Heart left ventricle (tissue), 16 donors: Measurements from ENCODE around the gene PLA2G4B. TPM values are rescaled to one million over a fixed set of nuclear protein-coding genes. Genes with fewer than 3 reads are reported as not detected.
A peak's percentile ranks its signal among the peaks of the same experiment; 100 is the strongest.

Source experiments
- ATAC-seq, 4 donors: fragments of 200-7000 bp; cut with Tn5 transposase; one replicate each; pipeline ENCODE4 v1.9.1; 2020 to 2022; ENCODE audit warnings: moderate library complexity in 4 of 4, mild to moderate bottlenecking in 3 of 4, moderate number of reproducible peaks in 1 of 4
- DNase-seq, 5 donors: peaks; one replicate each; pipeline ENCODE4 v3.0.0-alpha.2; 2020
- H3K27ac ChIP-seq, 12 donors: fragments of 200-600 bp; sonication (generic) in 4 of 12; one replicate each; pipeline versions ENCODE4 v1.5.0 to v1.8.0; 2016 to 2022; ENCODE audit warnings: mild to moderate bottlenecking in 2 of 12
- H3K27me3 ChIP-seq, 9 donors: fragments of 200-600 bp; sonication (generic) in 2 of 9; one replicate each; pipeline versions ENCODE4 v1.5.1 to v1.8.0; 2016 to 2022; ENCODE audit warnings: mild to moderate bottlenecking in 3 of 9
- H3K36me3 ChIP-seq, 9 donors: fragments of 200-600 bp; sonication (generic) in 2 of 9; one replicate each; pipeline versions ENCODE4 v1.5.0 to v1.8.0; 2018 to 2022; ENCODE audit warnings: mild to moderate bottlenecking in 2 of 9
- H3K4me1 ChIP-seq, 12 donors: fragments of 200-600 bp; sonication (generic) in 4 of 12; one replicate each; pipeline versions ENCODE4 v1.5.0 to v1.8.0; 2016 to 2022; ENCODE audit warnings: mild to moderate bottlenecking in 3 of 12
- H3K4me3 ChIP-seq, 12 donors: fragments of 200-600 bp; sonication (generic) in 4 of 12; one replicate each; pipeline versions ENCODE4 v1.5.0 to v1.8.0; 2017 to 2022; ENCODE audit warnings: mild to moderate bottlenecking in 9 of 12, moderate library complexity in 4 of 12
- H3K9me3 ChIP-seq, 12 donors: fragments of 200-600 bp; sonication (generic) in 4 of 12; one replicate each; pipeline versions ENCODE4 v1.5.0 to v1.8.0; 2016 to 2022; ENCODE audit warnings: mild to moderate bottlenecking in 1 of 12
- POLR2A ChIP-seq, 2 donors: fragments of 450-650 bp; IDR thresholded peaks; one replicate each; pipeline ENCODE4 v1.6.1; 2017; ENCODE audit warnings: antibody characterized with exemption in 2 of 2, mild to moderate bottlenecking in 2 of 2, moderate library complexity in 2 of 2
- WGBS, 4 donors: extraction: QIAGEN DNeasy Blood & Tissue Kit in 2 of 4; methylation state at CpG; one replicate each; pipeline versions ENCODE4 v1.1.5 to v1.1.7; 2013 to 2018; 5-methylcytosine and 5-hydroxymethylcytosine counted together
- intact Hi-C, 10 donors: fragments of 100-400 bp; cut with DNase I; formaldehyde crosslinking; loops; one replicate each; pipeline versions ENCODE4 v1.11.1 to v1.14.2; 2022
- polyA plus RNA-seq, 2 donors: library from polyadenylated mRNA; stranded (reverse); fragments of 200-250 nt; gene quantifications; one replicate each; pipeline ENCODE4 v1.2.3, GENCODE V29; 2013
- total RNA-seq, 9 donors: library from RNA; depleted of rRNA in 2 of 9; stranded (reverse); fragments of >200 nt in 2 of 9; fragmentation: NEBNext Ultra II Directional in 3 of 9; extraction: Animal tissue kit (Norgen Biotek cat#: 25700) in 3 of 9; gene quantifications; one replicate each; pipeline versions ENCODE4 v1.1.0 to v1.2.4, GENCODE V29; 2016 to 2023
- TF ChIP-seq, protein P1 (sequence below), 12 donors: fragments of 200-600 bp; sonication (generic) in 4 of 12; IDR thresholded peaks; one replicate each; pipeline versions ENCODE4 v1.5.0 to v1.8.0; 2018 to 2022; ENCODE audit warnings: antibody characterized with exemption in 12 of 12, mild to moderate bottlenecking in 5 of 12
- donor health status: ischemic (EF 13 %, LVEDD 7.1; RV severe dilation, severe dysfunction).
- donor health status: healthy with polysubstance abuse.
- donor health status: DM: no; HTN: yes; CAD: no.
- donor health status: DM: no; HTN: no; CAD: no.
- donor health status: ischemic (EF 25% LVEDD 6.9; RV normal size, moderate dysfunction).
- donor health status: ischemic (EF 25% LVEDD 5.7; RV mildly dilated, moderate dysfunction).
- donor health status: healthy.
- donor health status: DM: yes; HTN: yes; CAD: no.
- donor health status: ischemic (EF 35%, LVEDD 5.7; RV mildly dilated, moderate dysfunction).
- donor health status: nonischemic (EF 11% LVEDD 7.7; RV severe dilation, severe dysfunction).
- donor health status: DM: yes; HTN: yes; CAD: no.
- donor health status: PGD.
- donor health status: ischemic (EF 29% LVEDD 5.4; RV normal size, mild dysfunction).
- donor health status: nonischemic (EF 23%, LVEDD 6.1; RV moderate dilation, normal function).

PLA2G4B gene
- total and polyA plus RNA-seq, 11 donors, result 0.38 to 6.0 (median 2.8) TPM

GRCh38 chr15:41879321-41879845 lies 40.7 kb downstream of the PLA2G4B start:
- Histone ChIP-seq H3K27ac (no peak overlapping the region), H3K4me3 (no peak overlapping the region), H3K9me3 (no peaks in the 10 kb centered on the region), H3K4me1 (peaks cover 0 to 28% (median 17%) of the 10 kb centered on the region in 12 donors), H3K27me3 (peaks cover 0 to 8% (median 0%) of the 10 kb centered on the region in 9 donors), H3K36me3 (no peaks in the 10 kb centered on the region)
- ATAC-seq (no peak), DNase-seq (no peak)
- intact Hi-C loops, result no loop called here
- TF ChIP-seq, protein P1, sequence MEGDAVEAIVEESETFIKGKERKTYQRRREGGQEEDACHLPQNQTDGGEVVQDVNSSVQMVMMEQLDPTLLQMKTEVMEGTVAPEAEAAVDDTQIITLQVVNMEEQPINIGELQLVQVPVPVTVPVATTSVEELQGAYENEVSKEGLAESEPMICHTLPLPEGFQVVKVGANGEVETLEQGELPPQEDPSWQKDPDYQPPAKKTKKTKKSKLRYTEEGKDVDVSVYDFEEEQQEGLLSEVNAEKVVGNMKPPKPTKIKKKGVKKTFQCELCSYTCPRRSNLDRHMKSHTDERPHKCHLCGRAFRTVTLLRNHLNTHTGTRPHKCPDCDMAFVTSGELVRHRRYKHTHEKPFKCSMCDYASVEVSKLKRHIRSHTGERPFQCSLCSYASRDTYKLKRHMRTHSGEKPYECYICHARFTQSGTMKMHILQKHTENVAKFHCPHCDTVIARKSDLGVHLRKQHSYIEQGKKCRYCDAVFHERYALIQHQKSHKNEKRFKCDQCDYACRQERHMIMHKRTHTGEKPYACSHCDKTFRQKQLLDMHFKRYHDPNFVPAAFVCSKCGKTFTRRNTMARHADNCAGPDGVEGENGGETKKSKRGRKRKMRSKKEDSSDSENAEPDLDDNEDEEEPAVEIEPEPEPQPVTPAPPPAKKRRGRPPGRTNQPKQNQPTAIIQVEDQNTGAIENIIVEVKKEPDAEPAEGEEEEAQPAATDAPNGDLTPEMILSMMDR (IDR thresholded peaks at IDR 0.05), result no peak
- no peak for TF ChIP-seq POLR2A (IDR thresholded peaks at IDR 0.05)
- 95 to 98% (median 95%) methylated on average over 10 of the region's 10 CpGs for WGBS, 4 donors

- Histone ChIP-seq H3K4me1 (peaks cover 0 to 28% (median 17%) of the 10 kb centered on the region in 12 donors), H3K9me3 (no peaks in the 10 kb centered on the region), H3K4me3 (no peak overlapping the region), H3K27me3 (peaks cover 0 to 8% (median 0%) of the 10 kb centered on the region in 9 donors), H3K36me3 (no peaks in the 10 kb centered on the region), H3K27ac (no peak overlapping the region)
- WGBS, 4 donors, result 96 to 99% (median 97%) methylated on average over 5 to 10 of the region's 10 CpGs
- DNase-seq (no peak), ATAC-seq (no peak)
- intact Hi-C loops, result no loop called here
- no peak for TF ChIP-seq POLR2A (IDR thresholded peaks at IDR 0.05)
- TF ChIP-seq, protein P1 (IDR thresholded peaks at IDR 0.05), result no peak
Observed at GRCh38 chr15:41880156-41880877, 41.7 kb downstream of the PLA2G4B start.

- Histone ChIP-seq H3K9me3 (no peaks in the 10 kb centered on the region), H3K36me3 (no peaks in the 10 kb centered on the region), H3K27ac (peak overlapping the region in 2 of 12 donors; percentile 66 to 70), H3K4me1 (peaks cover 0 to 28% (median 17%) of the 10 kb centered on the region in 12 donors), H3K4me3 (no peak overlapping the region), H3K27me3 (peaks cover 0 to 8% (median 0%) of the 10 kb centered on the region in 9 donors)
- intact Hi-C loops, result no loop called here
- TF ChIP-seq POLR2A (IDR thresholded peaks at IDR 0.05), result no peak
- TF ChIP-seq, protein P1 (IDR thresholded peaks at IDR 0.05), result no peak
- ATAC-seq, result no peak
- 91 to 98% (median 92%) methylated on average over 8 of the region's 8 CpGs for WGBS, 4 donors
- DNase-seq, result no peak
Observed at GRCh38 chr15:41881086-41881485, 42.4 kb downstream of the PLA2G4B start.

- H3K27me3 ChIP-seq, result peaks cover 0 to 8% (median 0%) of the 10 kb centered on the region in 9 donors
- intact Hi-C loops, result no loop called here
- peak overlapping the region in 7 of 12 donors; percentile 14 to 70 (median 60) for H3K27ac ChIP-seq
- DNase-seq (no peak), ATAC-seq (peak in 3 of 4 donors; percentile 15 to 27 (median 25))
- peaks cover 0 to 28% (median 17%) of the 10 kb centered on the region in 12 donors for H3K4me1 ChIP-seq
- H3K9me3 ChIP-seq, result no peaks in the 10 kb centered on the region
- 31 to 43% (median 39%) methylated on average over 7 to 10 of the region's 10 CpGs for WGBS, 4 donors
- H3K4me3 ChIP-seq, result peak overlapping the region in 9 of 12 donors; percentile 18 to 48 (median 39)
- TF ChIP-seq POLR2A (IDR thresholded peaks at IDR 0.05), result no peak
- TF ChIP-seq, protein P1 (IDR thresholded peaks at IDR 0.05), result no peak
- H3K36me3 ChIP-seq, result no peaks in the 10 kb centered on the region
Observed at GRCh38 chr15:41881550-41881919, 42.9 kb downstream of the PLA2G4B start.
